ENCODE results near the gene APBB1IP.

- no peak for TF ChIP-seq SUZ12 (IDR thresholded peaks at IDR 0.05)
- TF ChIP-seq BHLHE40 (IDR thresholded peaks at IDR 0.05; ENCODE audit: borderline replicate concordance), result no peak
- TF ChIP-seq FOXM1 (IDR thresholded peaks at IDR 0.05; ENCODE audit: borderline replicate concordance), result no peak
- no peak for TF ChIP-seq ELF4 (IDR thresholded peaks at IDR 0.05)
- TF ChIP-seq HDGF (IDR thresholded peaks at IDR 0.05; ENCODE audit: borderline replicate concordance), result no peak
- TF ChIP-seq LEF1 (IDR thresholded peaks at IDR 0.05; ENCODE audit: borderline replicate concordance), result no peak
- no peak for TF ChIP-seq CTBP1 (IDR thresholded peaks at IDR 0.05; ENCODE audit: borderline replicate concordance)
These were observed 53.8 kb downstream of the APBB1IP start for GRCh38 chr10:26491934-26492333.
